Limb (tissue), 2 donors: ENCODE data around the gene SMAGP.

Source experiments
- DNase-seq, 2 donors: peaks; one replicate each; pipeline ENCODE4 v3.0.0-alpha.2; 2016; ENCODE audit errors: extremely low spot score in 2 of 2

Gene SMAGP

DNA sequence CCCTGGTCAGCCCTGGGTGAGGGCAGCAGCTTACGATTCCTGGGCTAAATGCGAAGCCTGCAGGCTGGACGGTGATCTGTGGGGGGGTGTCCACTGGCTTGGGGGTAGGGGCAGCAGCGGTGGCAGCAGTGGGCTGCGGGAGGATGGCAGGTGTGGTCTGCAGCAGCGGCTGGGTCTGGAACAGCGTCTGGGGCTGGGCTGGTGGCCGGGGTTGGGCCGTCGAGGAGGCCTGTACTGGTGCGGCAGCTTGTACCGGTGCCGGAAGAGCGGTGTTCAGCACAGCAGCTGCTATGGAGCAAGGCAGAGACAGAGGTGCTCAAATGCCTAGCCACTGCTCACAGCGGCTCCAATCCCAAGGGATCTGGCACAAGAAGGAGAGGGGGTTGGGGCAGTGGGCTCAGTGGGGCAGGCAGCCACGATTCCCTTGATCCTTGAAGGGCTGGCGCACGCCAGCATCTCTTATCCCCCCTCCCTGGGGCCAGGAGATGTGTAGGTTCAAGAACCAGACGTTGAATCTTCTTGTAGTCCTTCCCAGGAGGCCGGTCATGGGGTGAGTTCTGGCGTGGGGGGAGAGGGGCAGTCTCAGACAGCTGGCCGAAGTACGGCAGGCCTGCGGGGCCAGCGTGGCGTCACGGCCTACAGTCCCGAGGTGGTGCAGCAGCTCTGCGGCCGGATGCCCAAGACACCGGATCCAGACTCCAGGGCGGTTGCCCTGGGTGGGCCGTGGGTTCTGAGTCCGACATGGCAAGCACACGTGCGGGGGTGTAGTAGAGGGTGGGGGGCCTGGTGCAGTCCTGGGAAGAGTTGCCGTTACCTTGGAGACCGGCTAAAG is 72.3 kb downstream of the SMAGP start:
- DNase-seq, result no peak

DNA sequence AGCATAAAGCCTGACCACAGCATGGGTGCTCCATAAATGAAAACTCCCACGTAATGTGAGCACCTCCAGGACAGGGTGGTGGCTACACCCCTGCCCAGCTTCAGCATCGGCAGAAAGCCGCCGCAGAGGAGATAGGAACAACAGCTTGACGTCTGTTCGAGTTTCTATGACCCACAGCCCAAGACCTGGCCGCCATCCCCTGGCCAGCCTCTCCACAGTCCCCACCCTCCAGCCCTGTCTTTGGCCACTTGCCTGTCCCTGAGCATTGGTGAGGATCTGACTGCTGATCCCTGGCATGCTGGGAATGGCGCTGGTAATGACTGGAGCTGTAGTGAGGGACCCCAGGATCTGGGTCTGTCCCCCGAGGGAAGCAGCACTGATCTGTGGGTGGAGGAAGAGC is 73.7 kb downstream of the SMAGP start:
- no peak for DNase-seq

DNA sequence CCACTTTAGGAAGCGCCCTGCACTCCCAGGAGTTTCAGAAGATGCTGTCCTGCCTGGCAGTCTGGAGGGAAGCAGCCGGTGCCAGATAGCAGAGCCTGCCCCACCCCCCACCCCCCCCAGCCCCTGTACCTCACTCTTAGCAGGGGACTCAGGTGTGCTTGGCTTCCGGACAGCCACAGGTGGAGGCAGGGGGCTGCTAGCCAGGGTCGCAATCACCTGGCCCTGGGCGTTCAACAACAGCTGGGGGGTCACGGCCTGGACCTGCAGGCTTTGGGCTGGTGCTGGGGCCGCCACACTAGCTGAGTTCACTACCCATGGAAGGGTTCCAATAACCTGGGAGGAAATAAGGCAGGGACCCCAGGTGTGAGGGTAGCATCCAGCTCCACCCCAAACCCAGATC is 74.4 kb downstream of the SMAGP start:
- DNase-seq, result no peak
